SHP77 (cell line): Measurements from ENCODE around the gene UBFD1.
"Not testable (repeated sequence)": the region's sequence is repeated elsewhere in the genome, so short reads cannot be mapped to it uniquely, and the experiment has no call there.

Experiments used
- DNase-seq, 2 experiments: peaks; one replicate each; lab custom pipeline; 2025; lab: John Stamatoyannopoulos, UW

Gene UBFD1

DNA sequence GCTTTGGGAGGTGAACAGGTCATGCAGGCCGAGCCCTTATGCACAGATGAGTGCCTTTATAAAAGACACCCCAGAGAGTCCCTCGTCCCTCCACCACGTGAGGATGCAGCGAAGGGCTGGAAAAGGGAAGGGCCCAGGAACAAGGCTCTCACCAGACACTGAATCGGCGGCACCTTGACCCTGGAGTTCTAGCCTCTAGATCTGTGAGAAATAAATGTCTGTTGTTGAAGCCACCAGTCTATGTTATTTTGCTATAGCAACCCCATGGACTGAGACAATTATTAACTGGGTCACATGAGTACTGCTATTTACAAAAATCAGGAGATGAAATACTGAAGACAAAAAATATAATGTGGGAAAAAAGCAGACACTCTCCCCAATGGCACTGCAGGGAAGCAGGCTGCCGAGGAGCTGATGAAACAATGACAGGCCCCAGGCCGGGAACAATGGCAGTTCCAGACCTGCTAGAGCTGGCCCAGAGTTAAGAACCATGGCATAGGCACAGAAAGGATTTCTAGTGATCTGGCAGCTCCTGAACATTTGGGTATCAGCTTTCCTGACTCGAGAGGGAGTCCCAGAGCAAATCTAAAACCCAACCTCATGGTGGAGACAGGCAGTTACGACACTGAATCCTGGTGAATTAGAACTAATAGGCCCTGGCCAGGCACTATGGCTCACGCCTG lies 29.4 kb upstream of the UBFD1 start:
- no peak for DNase-seq

DNA sequence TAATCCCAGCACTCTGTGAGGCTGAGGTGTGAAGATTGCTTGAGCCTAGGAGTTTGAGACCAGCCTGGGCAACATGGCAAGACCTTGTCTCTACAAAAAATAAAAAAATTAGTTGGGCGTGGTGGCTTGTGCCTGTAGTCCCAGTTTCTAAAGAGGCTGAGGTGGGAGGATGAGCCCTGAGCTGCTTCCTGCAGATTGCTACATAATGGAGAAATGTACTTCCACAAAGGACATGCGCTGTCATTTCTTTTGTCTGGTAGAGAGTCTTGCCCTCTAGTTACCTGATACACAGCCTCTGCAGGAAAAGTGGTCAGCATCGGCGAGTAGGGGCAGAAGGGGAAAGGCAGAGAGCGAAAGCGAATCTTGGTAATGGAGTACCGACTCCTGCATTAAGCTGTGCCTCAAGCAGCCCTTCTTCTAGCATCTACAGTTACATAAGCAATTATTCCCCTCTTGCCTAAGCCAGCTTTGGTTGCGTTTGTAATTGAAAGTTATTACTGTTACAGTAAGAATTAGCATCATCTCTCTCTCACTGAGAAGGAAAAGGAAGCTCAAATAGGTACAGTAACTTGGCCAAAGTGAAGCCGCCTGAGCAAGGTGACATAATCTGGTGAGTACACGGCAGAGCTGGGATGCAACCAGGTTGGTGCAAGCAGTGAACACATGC lies 28.8 kb upstream of the UBFD1 start:
- DNase-seq: no peak

DNA sequence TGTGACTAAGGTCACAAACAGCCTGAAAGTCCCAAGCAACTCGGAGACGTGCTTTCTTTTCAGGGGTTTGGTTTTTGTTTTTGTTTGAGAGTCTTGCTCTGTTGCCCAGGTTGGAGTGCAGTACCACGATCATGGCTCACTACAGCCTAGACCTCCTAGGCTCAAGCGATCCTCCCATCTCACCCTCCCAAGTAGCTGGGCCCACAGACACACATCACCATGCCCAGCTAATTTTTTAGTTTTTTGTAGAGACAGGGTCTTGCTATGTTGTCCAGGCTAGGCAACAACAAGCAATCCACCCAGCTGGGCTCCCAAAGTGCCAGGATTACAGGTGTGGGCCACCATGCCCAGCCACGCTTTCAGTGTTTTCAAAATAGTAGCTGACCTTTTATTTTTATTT lies 27.5 kb upstream of the UBFD1 start:
- no peak for DNase-seq

DNA sequence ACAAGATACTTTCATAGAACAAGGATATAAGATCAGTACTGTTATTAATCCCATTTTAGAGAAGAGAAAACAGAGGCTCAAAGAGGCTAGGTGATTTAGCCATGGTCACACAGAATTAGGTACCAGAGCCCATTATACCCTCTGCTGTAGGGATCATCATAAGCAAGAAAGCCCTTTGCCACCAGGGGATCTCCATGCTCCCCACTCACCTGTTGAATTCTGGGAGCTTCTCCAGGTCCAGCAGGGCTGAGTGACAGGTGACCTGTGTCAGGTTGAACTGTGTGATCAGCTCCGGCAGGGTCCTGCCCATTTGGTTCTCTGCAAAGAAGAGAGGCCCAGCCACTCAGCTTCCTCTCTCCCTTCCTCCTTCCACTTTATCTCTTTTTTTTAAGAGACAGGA lies 25.1 kb upstream of the UBFD1 start:
- no peak for DNase-seq

DNA sequence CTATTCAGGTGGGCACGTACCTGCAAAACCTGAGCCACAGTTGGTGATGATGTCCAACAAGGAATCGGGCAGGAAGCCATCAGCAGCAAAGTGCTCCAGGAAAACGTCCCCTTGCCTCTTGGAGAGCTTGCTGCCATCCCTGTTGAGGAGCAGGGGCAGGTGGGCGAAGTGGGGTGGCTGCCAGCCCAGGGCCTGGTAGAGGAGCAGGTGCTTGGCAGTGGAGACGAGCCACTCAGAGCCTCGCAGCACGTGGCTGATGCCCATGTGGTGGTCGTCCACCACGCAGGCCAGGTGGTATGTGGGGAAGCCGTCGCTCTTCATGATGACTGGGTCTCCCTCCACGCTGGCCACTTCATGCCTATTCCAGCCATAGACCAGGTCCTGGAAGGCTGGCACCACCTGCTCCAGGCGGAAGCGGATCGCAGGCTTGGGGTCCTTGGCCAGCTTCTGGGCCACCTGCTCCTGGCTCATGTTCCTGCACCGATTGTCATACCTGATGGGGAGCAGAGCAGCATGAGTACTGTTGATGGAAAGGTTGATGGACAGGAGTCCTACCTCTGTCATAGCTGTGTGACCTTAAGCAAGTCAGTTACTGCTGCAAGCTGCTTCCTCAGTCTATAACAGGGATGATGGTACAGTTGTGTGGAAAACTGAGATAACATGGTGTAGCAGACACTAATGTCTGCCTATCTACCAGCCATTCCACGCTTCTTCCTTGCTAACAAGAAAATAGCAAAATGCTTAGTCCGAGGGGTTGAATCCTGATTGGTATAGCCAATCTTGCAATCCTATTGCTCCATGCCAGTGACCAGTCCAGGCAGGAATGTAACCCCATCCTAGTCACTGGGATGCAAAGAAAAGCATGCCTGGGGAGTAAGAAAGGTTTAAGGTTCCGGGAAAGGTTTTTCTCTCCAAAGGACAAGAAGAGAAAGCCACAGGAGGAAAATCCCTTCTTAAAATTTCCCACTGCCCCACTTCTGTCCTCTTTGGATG lies 22.4 kb upstream of the UBFD1 start:
- DNase-seq: no peak

DNA sequence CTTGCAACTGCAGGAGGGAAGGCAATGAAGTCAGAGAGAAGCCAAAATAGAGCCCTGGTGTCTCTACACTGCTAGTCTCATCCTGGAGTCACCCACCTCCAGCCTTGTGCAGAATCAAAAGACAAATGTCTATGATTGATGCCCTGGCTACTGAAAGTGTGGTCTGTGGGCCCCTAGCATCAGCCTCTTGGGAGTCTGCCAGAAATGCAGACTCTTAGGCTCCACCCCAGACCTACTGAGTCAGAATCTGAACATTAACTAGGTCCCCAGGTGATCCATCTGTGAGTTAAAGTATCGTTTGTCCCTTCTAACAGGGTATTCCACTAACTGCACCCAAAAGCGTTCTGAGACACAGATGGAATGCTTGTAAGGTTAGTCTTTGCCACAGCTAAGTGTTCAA lies 21.6 kb upstream of the UBFD1 start:
- no peak for DNase-seq

DNA sequence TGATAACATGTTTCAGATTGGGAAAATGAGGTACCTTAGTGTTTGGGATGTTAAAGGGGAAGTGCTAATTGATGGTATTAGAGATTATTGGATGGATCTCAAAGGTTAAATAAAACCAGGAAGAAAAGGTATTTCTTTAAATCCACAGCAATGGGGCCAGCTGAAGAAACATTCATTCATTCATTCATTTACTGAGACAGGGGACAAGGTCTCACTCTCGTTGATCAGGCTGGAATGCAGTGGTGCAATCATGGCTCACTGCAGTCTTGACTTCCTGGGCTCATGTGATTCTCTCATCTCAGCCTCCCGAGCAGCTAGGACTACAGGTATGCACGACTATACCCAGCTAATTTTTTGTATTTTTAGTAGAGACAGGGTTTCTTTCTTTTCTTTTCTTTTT lies 20.1 kb upstream of the UBFD1 start:
- DNase-seq: no peak

DNA sequence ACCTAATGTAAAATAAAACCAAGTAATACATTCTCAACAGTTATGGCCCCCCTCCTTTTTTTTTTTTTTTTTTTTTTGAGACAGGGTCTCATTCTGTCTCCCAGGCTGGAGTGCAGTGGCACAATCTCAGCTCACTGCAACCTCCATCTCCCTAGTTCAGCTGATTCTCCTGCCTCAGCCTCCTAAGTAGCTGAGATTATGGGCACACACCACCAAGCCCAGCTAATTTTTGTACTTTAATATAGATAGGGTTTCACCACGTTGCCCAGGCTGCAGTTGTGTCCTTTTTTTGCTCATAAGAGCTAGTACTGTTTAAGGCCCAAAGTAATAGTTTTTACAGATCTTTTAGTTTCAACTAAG lies 18.6 kb upstream of the UBFD1 start:
- DNase-seq: no peak

DNA sequence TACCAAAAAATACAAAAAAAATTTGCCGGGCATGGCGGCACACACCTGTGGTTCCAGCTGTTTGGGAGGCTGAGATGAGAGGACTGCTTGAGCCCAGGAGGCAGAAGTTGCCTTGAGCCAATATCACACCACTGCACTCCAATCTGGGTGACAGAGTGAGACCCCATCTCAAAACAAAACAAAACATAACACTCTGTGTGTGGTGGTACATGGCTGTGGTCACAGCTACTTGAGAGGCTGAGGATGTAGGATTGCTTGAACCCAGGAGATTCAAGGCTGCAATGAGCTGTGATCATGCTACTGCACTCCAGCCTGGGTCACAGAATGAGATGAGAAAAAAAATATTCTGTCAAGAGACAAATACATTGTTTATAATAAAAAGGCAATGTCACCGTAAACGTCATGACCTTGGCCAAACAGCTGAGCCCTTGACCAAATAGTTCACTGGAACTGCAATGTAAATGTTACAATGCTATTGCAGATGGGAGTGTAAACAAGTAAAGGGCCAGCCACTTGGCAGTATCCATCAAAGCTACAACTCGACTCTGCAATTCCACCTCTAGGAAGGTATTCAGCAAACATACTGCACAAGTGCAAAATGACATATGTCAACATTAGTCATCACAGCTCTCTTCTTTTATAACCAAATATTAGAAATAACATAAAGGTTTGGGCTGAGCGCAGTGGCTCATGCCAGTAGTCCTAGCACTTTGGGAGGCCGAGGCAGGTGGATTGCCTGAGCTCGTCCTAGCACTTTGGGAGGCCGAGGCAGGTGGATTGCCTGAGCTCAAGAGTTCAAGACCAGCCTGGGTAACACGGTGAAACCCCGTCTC lies 17.3 kb upstream of the UBFD1 start:
- peak; percentile 1 to 10 for DNase-seq

DNA sequence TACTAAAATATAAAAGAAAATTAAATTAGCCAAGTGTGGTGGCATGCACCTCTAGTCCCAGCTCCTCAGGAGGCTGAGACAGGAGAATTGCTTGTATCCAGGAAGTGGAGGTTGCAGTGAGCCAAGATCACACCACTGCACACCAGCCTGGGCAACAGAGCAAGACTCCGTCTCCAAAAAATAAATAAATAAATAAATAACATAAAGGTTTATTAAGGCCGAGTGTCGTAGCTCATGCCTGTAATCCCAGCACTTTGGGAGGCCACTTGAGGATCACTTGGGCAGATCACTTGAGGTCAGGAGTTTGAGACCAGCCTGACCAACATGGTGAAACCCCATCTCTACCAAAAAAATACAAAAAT lies 16.7 kb upstream of the UBFD1 start:
- not testable (repeated sequence) for DNase-seq

DNA sequence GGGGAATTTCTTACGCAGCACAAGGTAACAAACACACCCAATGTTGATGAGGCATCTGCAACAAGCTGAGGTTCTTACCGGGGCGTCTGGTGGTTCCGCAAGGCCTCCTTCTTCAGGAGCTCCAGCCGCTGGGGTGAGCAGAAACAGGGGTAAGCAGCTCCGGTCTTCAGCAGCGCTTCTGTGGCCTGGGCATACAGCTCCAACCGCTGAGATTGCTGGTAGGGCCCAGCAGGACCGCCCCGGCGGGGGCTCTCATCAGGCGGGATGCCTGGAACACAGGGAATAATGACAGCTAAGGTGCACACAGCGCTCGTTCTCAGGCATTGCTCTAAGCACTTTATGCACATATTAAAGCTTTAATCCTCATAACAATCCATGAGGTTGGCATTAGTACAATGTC lies 13.1 kb upstream of the UBFD1 start:
- DNase-seq: no peak

DNA sequence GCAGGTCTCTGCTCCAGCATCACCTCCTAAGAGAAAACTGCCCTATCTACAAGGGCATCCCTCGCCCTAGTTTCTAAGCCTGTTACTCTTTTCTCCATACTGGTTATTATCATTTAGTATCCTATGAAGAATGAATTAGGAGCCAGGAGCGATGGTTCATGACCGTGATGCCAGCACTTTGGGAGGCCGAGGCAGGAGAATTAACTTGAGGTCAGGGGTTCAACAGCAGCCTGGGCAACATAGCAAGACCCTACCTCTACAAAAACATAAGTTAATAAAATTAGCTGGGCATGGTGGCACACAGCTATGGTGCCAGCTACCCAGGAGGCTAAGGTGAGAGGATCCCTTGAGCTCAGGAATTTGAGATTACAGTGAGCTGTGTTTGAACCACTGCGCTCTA lies 7.6 kb upstream of the UBFD1 start:
- no peak for DNase-seq

DNA sequence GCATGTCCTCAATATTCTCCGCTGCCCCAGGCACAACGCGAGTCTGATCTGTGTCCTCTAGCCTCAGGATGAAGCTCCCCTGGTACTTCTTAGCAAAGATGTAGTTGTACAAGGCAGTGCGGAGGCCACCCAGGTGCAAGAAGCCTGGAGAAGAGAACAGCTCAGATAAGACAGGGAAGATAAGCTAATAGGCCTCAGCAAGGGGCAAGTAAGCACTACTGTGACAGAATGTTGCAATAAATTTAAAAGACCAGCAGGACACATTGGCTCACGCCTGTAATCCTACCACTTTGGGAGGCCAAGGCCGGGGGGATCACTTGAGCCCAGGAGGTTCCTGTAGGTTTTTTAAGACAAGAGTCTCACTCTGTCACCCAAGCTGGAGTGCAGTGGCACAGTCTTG lies 5.4 kb upstream of the UBFD1 start:
- no peak for DNase-seq

DNA sequence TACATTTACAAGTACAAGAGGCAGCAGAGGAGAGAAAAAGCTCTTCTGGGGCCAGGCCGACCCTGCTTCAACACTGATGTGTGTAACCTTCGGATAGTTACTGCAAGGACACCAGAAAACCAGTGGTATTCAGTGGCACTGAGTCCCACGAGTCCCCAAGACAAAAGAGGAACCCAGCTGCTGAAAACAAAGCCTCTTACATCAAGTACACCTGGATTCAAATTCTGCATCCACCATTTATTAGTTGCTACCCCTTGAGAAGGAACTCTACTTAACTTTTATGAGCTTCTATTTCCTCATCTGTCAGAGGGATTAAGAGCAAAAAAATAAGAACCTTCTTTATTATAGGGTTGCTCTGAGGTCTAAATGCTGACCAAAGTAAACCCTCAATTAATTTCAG lies 3.0 kb upstream of the UBFD1 start:
- no peak for DNase-seq

DNA sequence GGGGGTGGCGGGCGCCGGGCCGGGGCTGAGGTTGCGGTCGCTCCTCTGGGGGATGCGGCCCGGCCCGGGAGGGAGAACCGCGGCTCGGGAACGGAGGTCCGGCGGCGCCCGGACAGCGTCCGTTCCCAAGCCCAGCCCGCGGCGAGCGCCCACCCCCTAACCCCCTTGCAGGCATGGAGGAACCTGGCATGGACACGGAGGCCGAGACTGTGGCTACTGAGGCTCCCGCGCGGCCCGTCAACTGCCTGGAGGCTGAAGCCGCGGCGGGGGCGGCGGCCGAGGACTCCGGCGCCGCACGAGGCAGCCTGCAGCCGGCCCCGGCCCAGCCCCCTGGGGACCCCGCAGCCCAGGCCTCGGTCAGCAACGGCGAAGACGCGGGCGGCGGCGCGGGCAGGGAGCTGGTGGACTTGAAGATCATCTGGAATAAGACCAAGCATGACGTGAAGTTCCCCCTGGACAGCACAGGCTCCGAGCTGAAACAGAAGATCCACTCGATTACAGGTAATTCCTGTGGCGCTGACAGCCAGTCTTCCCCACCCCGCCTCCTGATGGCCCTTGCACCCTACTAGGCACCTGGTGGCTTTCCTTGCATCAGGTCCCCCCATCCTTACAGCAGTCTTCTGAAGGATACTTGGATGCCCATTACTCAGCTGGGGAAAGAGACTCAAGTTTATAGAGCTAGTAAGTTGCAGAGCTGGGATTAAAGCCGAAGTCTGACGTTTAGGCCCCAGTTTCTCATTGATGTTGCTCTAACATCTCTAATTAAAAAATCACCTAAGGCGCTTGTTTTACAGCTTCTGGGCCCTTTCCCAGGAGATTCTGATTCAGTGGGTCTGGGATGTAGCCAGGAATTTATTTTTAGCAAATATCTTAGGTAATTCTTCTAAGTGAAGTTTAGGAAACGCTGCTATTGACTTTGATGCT lies 514 bp downstream of the UBFD1 start:
- no peak for DNase-seq

DNA sequence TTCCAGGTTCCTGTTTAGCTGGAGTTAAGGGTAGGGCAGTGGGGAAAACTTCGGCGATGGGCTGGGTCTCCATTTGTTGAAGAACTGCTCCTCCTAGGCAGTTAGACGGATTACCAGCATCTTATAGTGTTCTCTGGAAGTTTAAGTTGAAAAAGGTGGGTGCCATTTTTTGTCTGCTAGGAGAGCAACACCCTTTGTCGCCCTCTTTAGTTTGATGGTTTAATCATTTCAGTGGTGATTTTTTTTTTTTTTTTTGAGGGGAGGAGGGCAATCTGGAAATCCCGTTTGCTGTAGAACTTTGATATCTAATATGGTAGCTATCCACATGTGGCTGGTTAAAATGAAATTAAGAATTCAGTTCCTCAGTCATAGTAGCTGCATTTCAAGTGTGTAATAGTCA lies 4.1 kb downstream of the UBFD1 start:
- no peak for DNase-seq

DNA sequence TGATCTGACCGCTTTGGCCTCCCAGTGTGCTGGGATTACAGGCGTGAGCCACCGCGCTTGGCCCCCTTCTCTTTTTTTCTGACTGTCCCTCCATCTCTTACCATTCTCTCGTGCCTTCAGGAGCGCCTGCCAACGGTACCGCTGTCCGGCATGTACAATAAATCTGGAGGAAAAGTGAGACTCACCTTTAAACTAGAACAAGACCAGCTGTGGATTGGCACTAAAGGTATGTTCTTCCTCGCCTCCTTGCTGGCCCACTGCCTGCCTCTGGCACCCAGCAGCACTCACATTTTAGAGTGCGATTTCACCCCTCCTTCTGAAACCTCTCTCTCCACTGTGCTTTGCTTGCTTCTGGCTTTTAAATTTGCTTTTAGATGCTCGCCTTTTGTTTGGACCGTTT lies 5.0 kb downstream of the UBFD1 start:
- no peak for DNase-seq

DNA sequence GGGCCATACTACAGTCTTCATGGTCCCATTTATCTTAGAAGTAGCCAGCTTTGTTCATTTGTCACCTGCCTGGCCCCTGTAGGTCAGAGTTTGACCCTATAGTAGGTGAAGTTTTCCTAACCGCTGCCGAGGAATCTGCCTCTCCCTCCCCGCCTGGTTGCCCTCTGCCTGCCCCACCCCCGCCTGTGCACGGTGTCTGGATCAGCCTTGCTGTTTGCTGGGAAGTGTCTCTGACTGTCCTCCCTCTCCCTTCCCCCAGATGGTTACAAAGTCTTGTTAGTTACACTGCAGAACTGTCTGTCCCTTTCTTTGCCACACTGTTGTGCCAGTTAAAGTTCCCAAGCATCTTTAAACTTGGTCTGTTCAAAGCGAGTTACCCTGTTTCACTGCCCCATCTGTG lies 5.7 kb downstream of the UBFD1 start:
- DNase-seq: no peak

DNA sequence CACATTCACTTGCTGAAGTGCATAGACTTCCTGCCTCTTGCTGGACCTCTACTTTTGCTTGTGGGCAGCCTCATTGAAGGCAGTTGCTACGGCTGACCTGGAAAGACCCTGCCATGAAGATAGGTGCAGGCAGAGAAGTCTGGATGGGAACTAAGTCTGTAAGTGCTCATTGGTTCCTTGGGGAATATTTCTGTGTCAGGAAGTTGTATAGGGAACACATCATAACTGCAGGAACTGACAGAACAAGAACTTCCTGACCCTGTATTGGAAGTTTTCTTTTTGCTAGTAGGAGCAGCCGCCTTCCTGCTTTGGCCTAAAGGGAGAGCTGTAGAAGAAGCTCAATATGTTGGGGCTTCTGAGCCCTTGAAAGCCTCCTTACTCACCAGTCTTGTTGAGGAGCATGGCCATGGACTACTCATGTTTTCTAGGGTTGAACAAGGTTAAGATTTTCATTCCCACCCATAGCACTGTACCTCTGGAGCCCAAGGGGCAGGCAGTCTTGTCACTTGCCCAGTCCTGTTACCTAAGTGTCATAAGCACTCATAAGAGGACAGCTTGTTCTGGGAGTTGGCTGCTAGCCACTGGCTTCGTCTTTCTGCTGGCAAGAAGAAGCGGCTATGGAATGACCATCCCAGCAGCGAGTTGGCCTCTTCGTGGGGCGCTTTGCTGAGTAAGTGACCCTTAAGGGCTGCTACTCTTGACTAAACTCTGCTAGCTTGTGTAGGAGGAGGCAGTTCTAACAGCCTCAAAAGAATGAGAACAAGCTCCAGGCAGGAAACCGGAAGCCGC lies 7.2 kb downstream of the UBFD1 start:
- DNase-seq: no peak

DNA sequence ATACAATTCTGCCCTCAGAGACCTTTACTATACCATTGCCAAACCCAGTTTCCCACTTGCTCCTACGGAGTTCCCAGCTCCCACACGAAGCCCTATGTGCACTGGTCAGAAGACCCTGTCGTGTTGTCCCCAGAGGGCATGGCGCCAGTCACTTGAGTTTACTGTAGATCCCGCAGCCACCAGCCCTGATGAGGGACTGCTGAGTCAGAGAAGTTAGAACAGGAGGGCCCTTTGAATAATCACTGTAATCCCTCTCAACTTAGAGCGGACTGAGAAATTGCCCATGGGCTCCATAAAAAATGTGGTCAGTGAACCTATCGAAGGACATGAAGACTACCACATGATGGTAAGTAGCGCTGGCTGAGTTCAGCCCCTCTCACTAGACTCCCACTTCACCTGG lies 9.2 kb downstream of the UBFD1 start:
- no peak for DNase-seq
